GM12874 (cell line): ENCODE results near the gene GRAMD2A.

Source experiments
- TF ChIP-seq, protein P1 (sequence below): IDR thresholded peaks from 2 replicates; pipeline ENCODE4 v1.5.1; 2011; ENCODE audit warnings: low read depth, mild to moderate bottlenecking, control low read depth, low read length, moderate library complexity; ENCODE audit not compliant: insufficient read depth

Gene GRAMD2A

DNA sequence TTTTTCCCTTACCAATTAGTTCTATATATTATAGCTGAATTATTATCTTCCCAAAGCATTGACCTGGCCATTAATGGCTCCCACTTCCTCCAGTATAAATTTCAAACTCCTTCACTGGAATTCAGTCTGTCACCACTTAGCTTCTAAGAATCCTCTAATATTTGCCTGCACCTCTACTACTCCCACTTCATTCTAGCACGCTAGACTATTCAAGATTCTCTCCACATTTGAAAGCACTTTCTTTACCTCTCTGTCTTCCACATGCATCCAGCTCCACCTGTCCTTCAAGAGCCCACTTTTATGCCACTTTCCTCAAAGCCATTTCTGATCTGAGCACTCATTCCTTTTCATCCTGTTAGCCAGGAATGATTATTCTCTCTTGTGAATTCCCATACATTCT, 64.4 kb downstream of the GRAMD2A start:
- TF ChIP-seq, protein P1, sequence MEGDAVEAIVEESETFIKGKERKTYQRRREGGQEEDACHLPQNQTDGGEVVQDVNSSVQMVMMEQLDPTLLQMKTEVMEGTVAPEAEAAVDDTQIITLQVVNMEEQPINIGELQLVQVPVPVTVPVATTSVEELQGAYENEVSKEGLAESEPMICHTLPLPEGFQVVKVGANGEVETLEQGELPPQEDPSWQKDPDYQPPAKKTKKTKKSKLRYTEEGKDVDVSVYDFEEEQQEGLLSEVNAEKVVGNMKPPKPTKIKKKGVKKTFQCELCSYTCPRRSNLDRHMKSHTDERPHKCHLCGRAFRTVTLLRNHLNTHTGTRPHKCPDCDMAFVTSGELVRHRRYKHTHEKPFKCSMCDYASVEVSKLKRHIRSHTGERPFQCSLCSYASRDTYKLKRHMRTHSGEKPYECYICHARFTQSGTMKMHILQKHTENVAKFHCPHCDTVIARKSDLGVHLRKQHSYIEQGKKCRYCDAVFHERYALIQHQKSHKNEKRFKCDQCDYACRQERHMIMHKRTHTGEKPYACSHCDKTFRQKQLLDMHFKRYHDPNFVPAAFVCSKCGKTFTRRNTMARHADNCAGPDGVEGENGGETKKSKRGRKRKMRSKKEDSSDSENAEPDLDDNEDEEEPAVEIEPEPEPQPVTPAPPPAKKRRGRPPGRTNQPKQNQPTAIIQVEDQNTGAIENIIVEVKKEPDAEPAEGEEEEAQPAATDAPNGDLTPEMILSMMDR: no peak

DNA sequence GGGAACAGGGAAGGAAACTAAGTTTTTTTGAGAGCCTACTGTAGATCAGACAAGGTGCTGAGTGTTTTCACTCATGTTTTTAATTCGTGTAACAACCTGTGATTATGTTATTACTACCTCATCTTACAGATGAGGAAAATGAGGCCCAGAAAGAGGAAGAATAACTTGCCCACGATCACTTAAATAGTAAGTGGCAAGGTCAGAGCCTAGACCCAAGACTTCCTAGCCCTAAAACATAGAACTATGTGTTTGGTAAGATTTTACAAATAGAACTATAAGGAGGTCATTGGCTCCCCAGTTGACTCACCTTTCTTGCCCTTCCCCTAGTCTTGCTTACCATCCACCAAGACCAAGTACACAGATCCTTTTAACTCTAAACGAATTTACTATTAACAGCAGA, 65.7 kb downstream of the GRAMD2A start:
- TF ChIP-seq, protein P1: no peak

DNA sequence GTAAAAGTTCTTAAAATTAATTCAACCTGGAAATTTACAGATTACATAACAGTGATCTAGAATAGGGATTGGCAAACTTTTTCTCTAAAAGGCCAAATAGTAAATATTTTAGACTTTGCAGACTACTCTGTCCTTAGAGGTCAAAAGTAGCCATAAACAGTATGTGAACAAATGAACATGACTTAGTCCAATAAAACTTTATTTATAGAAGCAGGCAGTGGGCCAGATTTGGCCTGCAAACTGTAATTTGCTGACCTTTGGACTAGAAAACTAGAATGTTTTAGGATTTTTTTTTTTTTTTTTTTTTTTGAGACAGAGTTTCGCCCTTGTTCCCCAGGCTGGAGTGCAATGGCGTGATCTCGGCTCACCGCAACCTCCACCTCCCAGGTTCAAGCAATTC, 67.3 kb downstream of the GRAMD2A start:
- TF ChIP-seq, protein P1: no peak

DNA sequence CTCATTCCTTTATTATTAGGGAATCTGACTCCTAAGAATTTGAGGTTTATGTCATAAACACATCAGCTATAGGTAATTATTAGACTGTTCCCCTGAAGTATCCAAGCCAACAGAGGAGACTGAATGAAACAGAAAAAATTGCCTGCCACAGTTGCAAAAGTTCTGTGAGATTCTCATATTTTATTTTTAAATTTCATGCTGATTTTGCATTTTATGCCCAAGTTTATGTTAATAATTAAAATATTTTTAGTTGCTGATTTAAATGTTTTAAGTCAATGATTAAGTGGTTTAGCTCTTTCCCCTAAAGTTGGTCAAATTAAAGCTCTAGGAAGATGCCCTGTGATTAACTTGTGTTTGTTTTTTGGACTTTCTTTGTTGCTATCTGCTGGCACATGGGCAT, 69.2 kb downstream of the GRAMD2A start:
- TF ChIP-seq, protein P1: no peak

DNA sequence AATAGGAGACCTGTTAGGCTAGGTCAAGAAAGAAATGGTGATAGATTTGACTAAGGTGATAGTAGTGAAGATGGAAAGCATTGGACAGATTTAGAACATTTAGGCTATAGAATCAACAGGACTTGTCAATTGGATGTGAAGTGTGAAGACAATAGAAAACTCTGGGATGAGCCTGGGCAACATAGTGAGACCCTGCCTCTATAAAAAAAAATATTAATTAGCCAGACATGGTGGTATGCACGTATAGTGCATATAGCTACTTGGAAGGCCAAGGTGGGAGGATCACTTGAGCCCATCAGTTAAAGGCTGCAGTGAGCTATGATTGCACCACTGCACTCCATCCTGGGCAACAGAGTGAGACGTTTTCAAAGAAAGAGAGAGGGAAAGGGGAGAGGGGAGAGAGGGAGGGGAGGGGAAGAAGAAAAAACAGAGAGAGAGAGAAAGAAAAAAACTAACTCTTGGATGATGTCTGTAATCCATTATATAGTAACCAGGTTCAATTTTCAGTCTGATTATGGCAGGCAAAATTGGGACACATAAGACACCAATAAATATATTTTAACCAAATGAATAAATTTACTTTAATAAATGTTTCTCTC, 69.8 kb downstream of the GRAMD2A start:
- TF ChIP-seq, protein P1: no peak

GRCh38 chr15:72124218-72124617, 73.4 kb downstream of the GRAMD2A start:
- TF ChIP-seq, protein P1: no peak

DNA sequence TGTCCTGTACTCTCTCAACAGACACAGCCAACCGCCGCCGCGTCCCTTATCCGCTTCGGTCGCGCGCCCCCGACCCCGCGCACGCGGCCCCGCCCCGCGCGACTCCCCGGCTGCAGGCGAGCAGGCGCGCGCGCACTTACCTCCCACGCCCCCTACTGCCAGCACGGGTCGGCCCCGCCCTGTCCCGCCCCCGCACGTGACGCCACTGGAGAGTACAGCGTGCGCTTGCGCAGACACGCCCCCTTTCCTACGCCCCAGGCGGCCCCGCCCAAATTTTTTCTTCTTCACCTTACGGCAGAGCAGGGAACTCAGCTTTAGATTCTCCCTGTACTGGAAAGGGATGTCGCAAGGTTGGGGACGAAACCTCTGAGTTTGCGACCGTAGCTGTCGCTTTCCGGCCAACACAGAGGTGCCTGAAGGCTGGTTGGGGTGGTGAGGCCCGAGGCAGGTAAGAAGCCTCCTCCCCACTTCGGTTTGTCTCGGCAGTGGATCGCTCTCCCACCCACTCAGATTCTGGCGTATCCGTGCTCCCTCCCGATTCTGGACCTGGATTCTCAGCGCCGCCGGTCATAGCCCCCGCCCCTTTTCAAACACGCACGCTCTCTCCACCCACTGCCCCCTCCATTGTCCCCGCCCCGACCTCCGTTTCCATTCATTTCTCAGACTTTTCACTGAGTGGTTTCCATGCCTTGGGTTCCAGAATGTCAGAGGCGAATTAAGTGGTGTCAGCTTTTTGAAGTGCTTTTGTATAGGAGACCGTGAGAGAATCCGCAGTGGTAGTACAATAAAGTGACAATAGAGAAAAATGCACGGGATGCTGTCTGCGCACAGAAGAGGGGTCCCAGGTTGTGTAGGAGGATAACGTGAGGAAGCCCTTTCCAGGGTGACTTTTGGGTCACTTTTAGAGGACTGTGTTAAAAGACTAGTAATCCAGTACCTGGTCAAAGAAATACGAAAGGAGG, 79.3 kb downstream of the GRAMD2A start, which contains the start of the genes MYO9A and SENP8:
TSS of gene MYO9A (minus strand) at position 134 of the 962 bp plus-strand sequence. CDS start 71,587 bp downstream, outside the sequence.
TSS of gene SENP8 (plus strand) at position 387 of the 962 bp plus-strand sequence. CDS start 21,221 bp downstream, outside the sequence.
- TF ChIP-seq, protein P1: no peak
